ENCODE results near the gene THNSL1.

THNSL1 gene

GRCh38 chr10:24973163-24973562 is 43.2 kb upstream of the THNSL1 start:
- TF ChIP-seq, protein P1, sequence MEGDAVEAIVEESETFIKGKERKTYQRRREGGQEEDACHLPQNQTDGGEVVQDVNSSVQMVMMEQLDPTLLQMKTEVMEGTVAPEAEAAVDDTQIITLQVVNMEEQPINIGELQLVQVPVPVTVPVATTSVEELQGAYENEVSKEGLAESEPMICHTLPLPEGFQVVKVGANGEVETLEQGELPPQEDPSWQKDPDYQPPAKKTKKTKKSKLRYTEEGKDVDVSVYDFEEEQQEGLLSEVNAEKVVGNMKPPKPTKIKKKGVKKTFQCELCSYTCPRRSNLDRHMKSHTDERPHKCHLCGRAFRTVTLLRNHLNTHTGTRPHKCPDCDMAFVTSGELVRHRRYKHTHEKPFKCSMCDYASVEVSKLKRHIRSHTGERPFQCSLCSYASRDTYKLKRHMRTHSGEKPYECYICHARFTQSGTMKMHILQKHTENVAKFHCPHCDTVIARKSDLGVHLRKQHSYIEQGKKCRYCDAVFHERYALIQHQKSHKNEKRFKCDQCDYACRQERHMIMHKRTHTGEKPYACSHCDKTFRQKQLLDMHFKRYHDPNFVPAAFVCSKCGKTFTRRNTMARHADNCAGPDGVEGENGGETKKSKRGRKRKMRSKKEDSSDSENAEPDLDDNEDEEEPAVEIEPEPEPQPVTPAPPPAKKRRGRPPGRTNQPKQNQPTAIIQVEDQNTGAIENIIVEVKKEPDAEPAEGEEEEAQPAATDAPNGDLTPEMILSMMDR (IDR thresholded peaks at IDR 0.05; ENCODE audit: low read depth, low read length): no peak
- in situ Hi-C loops (cut with HindIII; ENCODE audit: low sequenced_read_pairs): no loop called here

DNA sequence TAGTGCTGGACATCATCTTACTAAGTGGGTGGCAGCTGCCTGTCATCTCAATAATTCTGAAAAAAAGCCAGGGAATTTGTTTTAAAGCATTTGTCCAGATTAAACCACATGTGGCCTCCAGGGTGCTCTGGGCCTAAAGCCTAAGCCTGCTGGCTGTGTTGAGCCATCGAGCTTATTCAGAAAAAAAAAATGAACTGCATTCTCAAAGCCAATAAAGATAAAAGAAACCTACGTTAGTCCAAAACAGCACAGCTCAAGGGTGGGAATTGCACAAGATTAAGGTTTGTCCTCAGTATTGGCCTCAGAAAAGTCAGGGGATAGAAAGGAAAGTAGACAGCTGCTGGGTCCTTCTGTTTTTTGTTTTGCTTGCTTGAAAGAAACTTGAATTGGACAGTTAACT is 41.4 kb upstream of the THNSL1 start:
- TF ChIP-seq, protein P1 (IDR thresholded peaks at IDR 0.05; ENCODE audit: low read depth, low read length): peak; percentile 12
- DNase-seq (ENCODE audit: low read depth, low spot score): peak; percentile 69
- no peak overlapping the region for H3K4me3 ChIP-seq (ENCODE audit: low read depth, low read length)
- in situ Hi-C loops (cut with HindIII; ENCODE audit: low sequenced_read_pairs): no loop called here

More at GRCh38 chr10:24973163-24973562, 43.2 kb upstream of the THNSL1 start:
- no peak overlapping the region for H3K4me3 ChIP-seq (ENCODE audit: low read depth, low read length)
- DNase-seq (ENCODE audit: low read depth, low spot score): no peak

- TF ChIP-seq, protein P1 (IDR thresholded peaks at IDR 0.05; ENCODE audit: low read depth, low read length): no peak
- H3K4me3 ChIP-seq (ENCODE audit: low read depth, low read length): no peak overlapping the region
- no peak for DNase-seq (ENCODE audit: low read depth, low spot score)
- in situ Hi-C loops (cut with HindIII; ENCODE audit: low sequenced_read_pairs): no loop called here
Measured at GRCh38 chr10:24979685-24980084, 36.7 kb upstream of the THNSL1 start.

DNA sequence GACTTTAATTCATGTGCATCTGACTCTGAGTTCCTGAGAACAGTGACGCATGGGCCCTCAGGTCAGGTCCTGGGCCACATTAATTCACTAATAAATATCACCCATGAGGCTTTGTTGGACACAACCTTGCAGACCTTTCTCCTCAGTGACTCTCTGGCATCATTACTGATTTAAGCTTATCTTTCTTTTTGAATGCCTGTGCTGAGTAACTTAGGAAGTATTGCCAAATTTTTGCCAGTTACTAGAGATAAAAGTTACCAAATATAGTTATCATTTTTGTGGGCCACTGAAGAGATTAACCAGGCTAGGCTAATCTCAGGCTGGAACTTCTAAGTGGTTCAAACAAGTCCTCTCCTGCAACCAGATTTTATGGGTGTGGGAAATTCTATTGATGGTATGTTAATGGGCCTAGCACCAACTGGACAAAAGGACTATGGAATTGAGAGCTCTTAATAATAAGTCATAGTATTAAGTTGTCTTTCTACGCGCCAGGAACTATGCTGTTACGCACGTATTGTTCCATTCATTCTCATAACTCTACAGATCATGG is 35.2 kb upstream of the THNSL1 start:
- H3K4me3 ChIP-seq (ENCODE audit: low read depth, low read length): no peak overlapping the region
- no peak for DNase-seq (ENCODE audit: low read depth, low spot score)
- in situ Hi-C loops (cut with HindIII; ENCODE audit: low sequenced_read_pairs): no loop called here
- TF ChIP-seq, protein P1 (IDR thresholded peaks at IDR 0.05; ENCODE audit: low read depth, low read length): no peak

- H3K4me3 ChIP-seq (ENCODE audit: low read depth, low read length): no peak overlapping the region
- TF ChIP-seq, protein P1 (IDR thresholded peaks at IDR 0.05; ENCODE audit: low read depth, low read length): no peak
- no peak for DNase-seq (ENCODE audit: low read depth, low spot score)
- in situ Hi-C loops (cut with HindIII; ENCODE audit: low sequenced_read_pairs): no loop called here
Measured at GRCh38 chr10:24982319-24983112, 33.9 kb upstream of the THNSL1 start.

GRCh38 chr10:24983130-24983529 is 33.3 kb upstream of the THNSL1 start:
- TF ChIP-seq, protein P1 (IDR thresholded peaks at IDR 0.05; ENCODE audit: low read depth, low read length): no peak
- no peak for DNase-seq (ENCODE audit: low read depth, low spot score)
- no peak overlapping the region for H3K4me3 ChIP-seq (ENCODE audit: low read depth, low read length)
- in situ Hi-C loops (cut with HindIII; ENCODE audit: low sequenced_read_pairs): no loop called here
